HG03095 (cell line): Measurements from ENCODE around the gene TPK1.

ENCODE experiments used
- ATAC-seq: cut with Tn5 transposase; IDR thresholded peaks from one replicate; pipeline ENCODE4 v1.9.1; 2021; ENCODE audit warnings: moderate library complexity; ENCODE audit not compliant: unreplicated experiment

The TPK1 gene

DNA sequence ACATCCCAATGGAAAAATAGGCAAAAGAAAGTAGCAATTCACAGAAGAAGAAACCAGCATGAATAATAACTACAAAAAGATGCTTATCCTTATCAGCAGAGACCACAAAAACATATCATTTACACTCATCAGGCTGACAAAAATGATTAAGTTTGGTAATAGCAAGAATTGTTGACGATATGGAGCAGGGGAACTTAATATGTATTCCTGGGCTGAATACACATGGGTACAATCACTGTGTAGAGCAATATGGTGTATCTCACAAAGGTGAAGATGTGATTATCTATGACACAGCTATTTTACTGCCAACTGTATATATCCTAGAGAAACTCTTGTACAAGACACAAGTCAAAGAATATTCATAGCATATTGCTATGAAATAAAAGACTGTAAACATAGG lies 290.5 kb downstream of the TPK1 start:
- ATAC-seq: no peak

- ATAC-seq: no peak
Observed at GRCh38 chr7:144534655-144535395, 301.0 kb downstream of the TPK1 start.

DNA sequence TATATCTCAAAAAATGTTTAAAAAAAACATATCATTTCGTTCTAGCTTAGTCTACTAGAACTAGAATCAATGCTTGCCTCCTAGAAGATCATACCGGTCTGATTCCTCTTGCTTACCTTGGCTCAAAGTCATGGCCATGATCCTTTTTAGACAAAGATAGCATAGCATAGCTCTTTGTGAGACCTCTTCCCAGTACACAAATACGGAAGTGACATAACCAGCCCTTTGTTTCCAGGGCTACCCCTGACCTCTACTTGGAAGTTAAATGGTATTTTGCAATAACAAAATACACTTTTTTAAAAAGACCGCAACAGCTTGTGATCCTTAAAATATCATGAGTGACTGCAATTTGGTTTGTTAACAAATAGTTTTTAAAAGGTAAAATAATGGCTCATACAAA lies 301.7 kb downstream of the TPK1 start:
- ATAC-seq: no peak

DNA sequence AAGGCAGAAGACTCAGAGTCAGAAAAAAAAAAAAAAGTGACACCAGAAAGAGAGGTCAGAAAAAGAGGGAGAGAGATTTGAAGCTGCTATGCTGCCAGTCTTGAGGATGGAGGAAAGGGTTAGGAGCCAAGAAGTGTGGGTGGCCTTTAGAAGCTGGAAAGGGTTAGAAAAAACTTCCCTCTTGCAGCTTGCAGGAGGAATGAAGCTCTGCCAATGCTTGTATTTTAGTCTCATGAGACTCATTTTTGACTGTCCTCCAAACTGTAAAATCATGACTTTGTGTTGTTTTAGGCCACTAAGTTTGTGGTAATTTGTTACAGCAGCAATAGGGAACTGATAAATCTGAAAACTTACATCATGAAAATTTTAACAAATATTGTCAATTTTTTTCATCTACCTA lies 304.7 kb downstream of the TPK1 start:
- no peak for ATAC-seq

DNA sequence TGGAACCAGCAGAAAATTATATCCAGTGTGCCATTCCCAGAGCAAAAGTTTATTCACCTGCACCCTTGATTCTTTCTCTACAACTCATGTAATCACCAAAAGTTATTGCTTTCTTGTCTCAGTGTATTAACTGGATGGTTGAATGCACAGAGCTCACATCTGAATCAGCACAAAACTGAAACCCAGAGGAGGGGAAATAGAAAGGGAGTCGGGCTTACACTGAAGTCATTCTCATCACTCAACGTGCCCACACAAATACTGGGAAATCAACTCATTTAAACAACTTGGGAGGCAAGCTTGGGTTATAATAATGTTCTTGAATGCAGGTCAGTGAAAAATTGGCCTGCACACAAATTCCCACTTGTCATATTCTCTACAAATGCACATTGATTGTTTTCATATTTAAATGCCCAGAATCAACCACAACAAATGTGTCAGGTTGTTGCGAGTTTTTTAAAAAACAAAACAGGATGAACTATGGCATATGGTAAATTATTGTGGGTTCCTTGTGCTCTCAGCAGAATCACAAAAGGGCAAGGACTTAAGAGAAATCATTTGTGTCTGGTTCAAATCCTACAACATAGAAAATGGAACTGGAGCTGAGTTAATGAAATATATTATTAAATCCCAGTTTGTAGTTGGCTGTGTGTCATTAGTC lies 306.5 kb downstream of the TPK1 start:
- peak; percentile 99 for ATAC-seq

DNA sequence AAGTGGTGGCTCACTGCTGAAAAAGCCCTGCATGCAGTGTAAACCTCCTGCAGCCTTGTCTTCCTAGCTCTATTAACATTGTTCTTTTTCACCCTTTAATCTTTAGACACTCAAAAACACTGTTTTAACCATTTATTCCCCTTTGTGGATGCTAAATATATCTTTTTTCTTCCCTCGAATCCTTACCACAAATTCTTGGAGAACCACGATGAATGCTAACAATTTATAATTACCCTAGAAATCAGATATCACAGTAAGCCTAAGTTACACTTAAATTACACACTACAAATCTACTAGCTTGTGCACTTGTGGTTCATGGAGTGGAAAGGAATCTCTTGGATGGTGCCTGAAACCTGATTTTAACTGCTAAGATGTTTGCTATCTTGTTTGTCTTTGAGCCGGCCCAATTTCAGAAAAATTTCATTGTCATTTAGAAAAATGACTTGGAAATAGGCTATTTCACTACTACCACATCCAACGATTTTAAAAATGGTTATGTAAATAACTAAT lies 307.3 kb downstream of the TPK1 start:
- ATAC-seq: no peak

DNA sequence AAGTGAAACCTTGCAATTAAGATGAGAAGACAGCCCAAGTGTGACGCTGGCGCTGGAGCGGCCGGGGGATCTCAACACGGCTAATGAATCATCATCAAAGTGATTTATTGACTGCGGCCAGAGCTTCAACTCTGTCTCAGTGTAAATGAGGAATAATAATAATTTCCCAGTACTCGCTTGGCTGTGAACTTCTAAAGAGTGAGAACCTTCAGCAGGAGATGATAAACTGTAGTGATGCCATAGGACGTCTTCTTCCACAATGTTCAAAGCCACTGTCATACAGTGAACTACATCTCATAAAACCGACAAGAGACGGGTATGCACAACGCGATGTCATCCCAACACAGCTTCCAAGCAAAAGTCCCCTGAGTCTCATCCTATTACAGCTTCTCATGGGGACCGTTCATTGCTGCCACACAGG lies 308.8 kb downstream of the TPK1 start:
- no peak for ATAC-seq

DNA sequence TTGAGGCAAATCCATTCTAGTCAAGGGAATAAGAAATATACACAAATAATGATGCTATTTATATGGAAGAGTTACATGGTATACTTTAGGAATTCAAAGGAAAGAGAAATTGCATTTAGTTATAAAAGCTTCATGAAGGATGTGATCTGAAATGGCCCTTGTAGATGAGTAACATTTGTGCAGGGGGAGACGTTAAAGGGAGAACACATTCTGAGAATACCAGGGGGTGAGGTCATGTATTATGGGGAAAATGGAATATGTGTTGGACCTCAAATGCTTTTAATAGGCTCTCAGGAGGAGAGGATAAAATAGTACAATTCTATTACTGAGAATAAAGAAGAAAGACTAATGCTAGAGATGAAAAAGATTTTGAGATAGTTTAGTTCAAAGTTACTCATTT lies 309.9 kb downstream of the TPK1 start:
- no peak for ATAC-seq

- no peak for ATAC-seq
Observed at GRCh38 chr7:144524271-144524670, 311.6 kb downstream of the TPK1 start.

DNA sequence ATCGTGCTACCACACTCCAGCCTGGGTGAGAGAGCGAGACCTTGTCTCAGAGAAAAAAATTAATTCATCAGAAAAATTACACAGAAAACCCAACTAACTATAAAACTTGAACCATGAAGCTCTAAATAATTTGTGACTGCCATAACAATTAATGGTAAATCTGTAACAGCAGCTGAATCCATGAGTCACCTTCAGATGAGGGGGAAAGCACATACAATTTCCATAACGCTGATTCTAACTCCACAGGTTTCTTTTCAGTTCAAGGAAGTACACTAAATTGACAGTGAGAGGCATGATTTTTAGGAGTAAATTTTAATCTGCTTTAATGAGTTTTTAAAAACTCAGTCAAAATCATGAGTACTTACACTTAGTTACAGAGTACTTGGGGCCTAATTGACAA lies 312.2 kb downstream of the TPK1 start:
- ATAC-seq: no peak

DNA sequence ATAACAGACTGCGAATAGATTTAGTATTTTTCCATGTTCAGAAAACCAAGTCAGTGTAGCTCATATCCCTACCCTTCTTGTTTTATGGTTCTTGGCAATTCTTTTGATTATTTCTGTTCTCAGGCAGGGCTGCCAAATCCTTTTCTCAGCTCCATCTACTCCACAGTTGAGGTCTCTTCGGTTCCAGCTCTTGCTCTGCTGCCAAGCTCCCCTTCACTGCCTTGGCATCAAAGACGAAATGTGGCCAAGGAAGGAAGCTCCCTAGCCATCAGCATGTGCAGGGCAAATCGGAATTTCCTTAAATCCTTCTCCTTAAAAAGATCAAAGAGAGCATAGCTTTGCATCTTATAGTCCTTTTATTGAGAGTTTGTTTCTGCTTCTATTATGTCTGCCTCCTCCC lies 315.9 kb downstream of the TPK1 start:
- ATAC-seq: no peak

GRCh38 chr7:144518360-144518759 lies 317.5 kb downstream of the TPK1 start:
- no peak for ATAC-seq

DNA sequence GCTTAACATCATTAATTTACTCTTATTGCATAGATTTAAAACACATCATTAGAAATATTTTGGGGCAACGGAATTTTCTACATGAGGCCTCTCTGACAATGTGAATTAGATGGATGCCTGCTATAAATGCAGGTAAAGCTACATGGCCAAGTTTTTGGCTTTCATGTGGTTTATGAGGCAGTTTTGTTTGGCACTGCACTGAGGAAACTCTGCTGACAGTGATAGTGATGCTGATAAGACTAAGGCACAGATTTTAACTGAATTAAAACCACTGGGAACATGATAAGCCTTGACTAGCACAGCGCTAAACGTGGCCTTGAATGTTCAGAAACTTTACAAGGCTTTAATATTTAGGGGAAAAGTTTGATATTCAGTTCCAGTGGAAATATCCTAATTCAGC lies 318.1 kb downstream of the TPK1 start:
- ATAC-seq: no peak

DNA sequence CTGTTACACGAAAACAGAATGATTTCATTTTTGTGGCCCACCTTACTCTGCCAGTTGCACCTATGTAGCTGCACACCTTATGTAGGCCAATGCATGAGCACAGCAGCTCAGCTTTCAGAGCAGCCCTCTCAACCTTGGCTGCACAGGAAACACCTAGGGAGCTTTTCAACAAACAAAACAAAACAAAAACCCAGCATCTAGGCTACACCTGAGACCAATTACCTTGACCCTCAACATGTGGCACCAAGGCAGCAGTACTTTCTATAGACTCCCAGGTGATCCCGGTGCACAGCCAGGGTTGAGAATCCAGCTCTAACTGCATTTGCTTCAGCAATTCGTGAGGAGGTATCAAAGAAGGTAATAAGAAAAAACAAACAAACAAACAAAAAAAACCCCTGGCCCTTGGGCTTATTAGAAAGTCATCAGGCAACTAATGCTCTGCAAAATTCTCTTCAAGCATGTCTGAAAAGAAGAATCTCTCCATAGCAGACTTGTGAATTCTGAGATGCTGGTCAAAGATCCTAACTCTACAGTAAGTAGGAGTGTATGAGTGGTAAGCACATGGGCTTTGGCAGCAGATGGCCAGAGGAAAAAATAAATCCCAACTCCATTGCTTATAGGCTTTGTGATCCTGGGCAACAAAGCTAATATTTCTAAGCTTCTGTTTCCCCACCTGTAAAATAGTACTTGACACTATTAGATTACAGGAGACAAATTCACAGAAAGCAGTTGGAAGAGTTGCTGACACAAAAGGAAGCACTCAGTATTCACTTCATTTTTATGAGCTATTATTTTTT lies 318.9 kb downstream of the TPK1 start:
- ATAC-seq: no peak

- no peak for ATAC-seq
Observed at GRCh38 chr7:144513334-144513733, 322.5 kb downstream of the TPK1 start.

DNA sequence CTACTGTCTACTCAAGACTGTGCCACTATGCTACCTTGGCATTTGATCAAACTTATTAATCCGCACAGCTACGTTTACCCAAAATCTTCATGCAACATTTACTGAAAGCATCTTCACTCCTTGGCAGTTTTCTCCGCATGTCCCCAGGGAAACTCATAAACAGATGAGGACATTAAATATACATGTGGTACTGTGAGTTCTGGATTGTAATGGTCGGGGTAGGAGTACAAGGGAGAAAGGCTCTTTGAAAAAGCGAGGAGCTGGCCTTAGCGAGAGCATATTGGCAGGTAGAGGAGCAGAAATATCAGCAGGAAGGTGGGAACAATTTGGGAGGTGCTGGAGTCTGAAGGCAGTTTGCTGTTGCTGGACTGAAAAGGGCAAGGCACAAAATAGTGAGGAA lies 325.2 kb downstream of the TPK1 start:
- no peak for ATAC-seq

GRCh38 chr7:144508702-144509101 lies 327.2 kb downstream of the TPK1 start:
- peak; percentile 99 for ATAC-seq

DNA sequence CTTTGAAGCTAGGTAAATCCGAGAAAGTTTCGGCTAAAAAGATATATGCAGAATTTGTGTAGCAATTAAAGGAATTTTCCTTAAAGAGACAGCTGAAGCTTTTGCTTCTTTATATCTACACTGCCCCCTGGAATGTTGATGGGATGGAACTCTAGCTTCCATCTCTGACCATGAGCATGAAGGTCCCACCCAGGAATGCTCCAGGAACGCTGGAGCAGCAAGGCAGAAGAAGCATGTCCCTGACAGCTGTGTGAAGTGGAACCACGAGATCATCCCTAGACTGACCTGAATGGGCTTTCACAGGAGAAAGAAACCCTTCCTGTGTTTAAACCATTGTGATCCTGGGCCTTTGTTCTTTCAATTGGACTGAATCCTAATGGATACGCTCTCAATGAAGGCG lies 332.6 kb downstream of the TPK1 start:
- ATAC-seq: no peak

DNA sequence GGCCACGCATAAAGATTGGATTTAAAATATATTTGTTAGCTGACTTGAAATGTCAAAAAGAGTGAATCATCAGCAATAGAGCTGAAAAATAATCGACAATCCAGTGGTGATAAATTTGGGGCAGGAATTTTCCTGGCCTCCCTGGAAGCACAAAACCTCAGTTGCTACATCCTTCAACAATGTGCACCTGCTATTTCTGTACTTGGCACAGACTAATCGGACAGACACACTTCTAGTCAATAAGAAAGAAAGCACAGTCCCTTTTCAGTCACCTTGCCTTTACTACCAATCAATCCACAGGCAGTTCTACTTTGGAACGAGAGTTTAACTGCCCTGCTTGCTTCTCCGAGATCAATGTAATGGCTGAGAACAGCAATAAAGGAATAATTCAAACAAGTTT lies 335.6 kb downstream of the TPK1 start:
- ATAC-seq: no peak

- ATAC-seq: no peak
Observed at GRCh38 chr7:144497282-144497681, 338.6 kb downstream of the TPK1 start.

DNA sequence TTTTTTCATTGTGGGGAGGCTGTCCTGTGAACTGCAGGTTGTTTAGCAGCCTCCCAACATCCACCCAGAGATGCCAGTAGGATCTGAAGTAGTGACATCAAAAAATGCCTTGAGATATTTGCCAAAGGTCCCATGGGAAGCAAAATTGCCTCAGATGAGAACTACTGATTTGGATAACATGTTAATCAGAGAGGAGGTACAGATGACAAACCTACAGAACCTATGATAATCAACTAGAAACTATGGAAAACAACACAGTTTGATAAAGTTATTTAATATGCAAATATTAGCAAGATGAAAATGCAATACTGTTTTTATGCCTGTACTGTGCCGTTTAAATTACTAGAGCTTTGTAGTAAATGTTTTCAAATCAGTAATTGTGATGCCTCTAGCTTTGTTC lies 341.5 kb downstream of the TPK1 start:
- ATAC-seq: no peak

- ATAC-seq: no peak
Observed at GRCh38 chr7:144489504-144489903, 346.3 kb downstream of the TPK1 start.
